GM12878 (cell line): Measurements from ENCODE around the gene CGN. TPM values are rescaled to one million over a fixed set of nuclear protein-coding genes. Genes with fewer than 3 reads are reported as not detected.

ENCODE experiments used
- ATAC-seq: fragments of 200-7000 bp; cut with Tn5 transposase; 3 replicates; pipeline ENCODE4 v1.9.1; 2020; ENCODE audit warnings: mild to moderate bottlenecking, moderate library complexity
- BruUV-seq: library from RNA; stranded (reverse); fragments of 400-500 nt; replicated peaks from 2 replicates; lab custom pipeline; 2021; lab: Mats Ljungman, UMichigan
- CTCF ChIA-PET: fragments of 300-600 bp; sonication (Branson Sonifier 250); formaldehyde crosslinking; extraction: SDS; loops from one replicate; lab custom pipeline; 2021; ENCODE audit warnings: inconsistent platforms; lab: Yijun Ruan, JAX
- POLR2A ChIA-PET: fragments of 350-600 bp; formaldehyde crosslinking; extraction: SDS; loops from one replicate; lab custom pipeline; 2021; ENCODE audit warnings: inconsistent platforms; lab: Charles Lee
- RAD21 ChIA-PET: fragments of 300-600 bp; sonication (Branson Sonifier 250); formaldehyde crosslinking; loops from one replicate; lab custom pipeline; 2023; ENCODE audit warnings: antibody characterized with exemption; ENCODE audit not compliant: unreplicated experiment; lab: Charles Lee
- SMC1A ChIA-PET: fragments of 300-600 bp; sonication (Branson Sonifier 250); formaldehyde crosslinking; loops from one replicate; lab custom pipeline; 2023; ENCODE audit not compliant: unreplicated experiment, uncharacterized antibody; lab: Charles Lee
- DNase-seq: peaks from one replicate; pipeline ENCODE4 v3.0.0-alpha.2; 2011; ENCODE audit warnings: low read depth, low spot score
- FAIRE-seq: peaks from 3 replicates; lab custom pipeline; 2011; peaks lifted over from hg19 to GRCh38; lab: Jason Lieb, UNC
- H2AFZ ChIP-seq: 2 replicates; pipeline ENCODE4 v1.6.0; 2011; ENCODE audit warnings: low read depth, low read length, control low read depth; ENCODE audit not compliant: control insufficient read depth
- H3K27ac ChIP-seq: 2 replicates; pipeline ENCODE4 v1.5.1; 2011; ENCODE audit warnings: control low read depth; ENCODE audit not compliant: control insufficient read depth, insufficient read depth
- H3K27me3 ChIP-seq, 2 experiments: replicated peaks in 1 of 2; 2 replicates each; pipeline versions ENCODE4 v1.6.0 to v1.6.1; 2011; ENCODE audit warnings: low read length in 1 of 2; ENCODE audit not compliant: control insufficient read depth in 2 of 2, insufficient read depth in 2 of 2
- H3K36me3 ChIP-seq, 2 experiments: 2 replicates each; pipeline ENCODE4 v1.5.1; 2011; ENCODE audit warnings: low read length in 1 of 2; ENCODE audit not compliant: control insufficient read depth in 2 of 2, insufficient read depth in 2 of 2
- H3K4me1 ChIP-seq: 2 replicates; pipeline ENCODE4 v1.6.1; 2011; ENCODE audit warnings: mild to moderate bottlenecking, low read length, moderate library complexity, mixed read lengths; ENCODE audit not compliant: control insufficient read depth, insufficient read depth
- H3K4me2 ChIP-seq: 2 replicates; pipeline ENCODE4 v1.6.0; 2011; ENCODE audit warnings: control low read depth; ENCODE audit not compliant: control insufficient read depth, insufficient read depth
- H3K4me3 ChIP-seq: fragments of 200-600 bp; sonication (generic); 2 replicates; pipeline ENCODE4 v1.5.1; 2016
- H3K79me2 ChIP-seq: 2 replicates; pipeline ENCODE4 v1.6.0; 2011; ENCODE audit warnings: low read length; ENCODE audit not compliant: control insufficient read depth, insufficient read depth
- H3K9ac ChIP-seq: 2 replicates; pipeline ENCODE4 v1.8.0; 2011; ENCODE audit warnings: low read length, control low read depth, mixed read lengths; ENCODE audit not compliant: control insufficient read depth, insufficient read depth
- H3K9me3 ChIP-seq: replicated peaks from 3 replicates; pipeline ENCODE4 v1.5.1; 2011; ENCODE audit warnings: mild to moderate bottlenecking, low read length; ENCODE audit not compliant: control insufficient read depth, insufficient read depth
- H4K20me1 ChIP-seq: 2 replicates; pipeline ENCODE4 v1.6.0; 2011; ENCODE audit not compliant: control insufficient read depth, insufficient read depth
- CREB1 ChIP-seq: IDR thresholded peaks from 2 replicates; pipeline ENCODE4 v1.6.1; 2012; ENCODE audit warnings: low read depth, mild to moderate bottlenecking, inconsistent platforms
- IRF4 ChIP-seq: IDR thresholded peaks from 2 replicates; pipeline ENCODE4 v1.6.1; 2011; ENCODE audit warnings: low read depth, low read length
- MTA2 ChIP-seq: fragments of 450-650 bp; IDR thresholded peaks from 2 replicates; pipeline ENCODE4 v1.6.1; 2016; ENCODE audit warnings: low read depth, mild to moderate bottlenecking, moderate library complexity
- MYC ChIP-seq: IDR thresholded peaks from 2 replicates; pipeline ENCODE4 v1.6.1; 2011; ENCODE audit warnings: mild to moderate bottlenecking, low read length, moderate library complexity, inconsistent platforms; ENCODE audit not compliant: insufficient read depth, insufficient replicate concordance, insufficient read length, severe bottlenecking
- PAX5 ChIP-seq: IDR thresholded peaks from 2 replicates; pipeline ENCODE4 v1.6.1; 2011; ENCODE audit warnings: low read depth, low read length, borderline replicate concordance
- SIX5 ChIP-seq: IDR thresholded peaks from 2 replicates; pipeline ENCODE4 v1.6.1; 2011; ENCODE audit warnings: mild to moderate bottlenecking, low read depth, low read length, moderate library complexity; ENCODE audit not compliant: severe bottlenecking
- WGBS: methylation state at CpG from one replicate; pipeline ENCODE4 v1.1.6; 2016; ENCODE audit warnings: low lambda C conversion rate; ENCODE audit not compliant: insufficient replicate concordance, insufficient coverage; ENCODE audit errors: missing lambda C conversion rate; 5-methylcytosine and 5-hydroxymethylcytosine counted together
- in situ Hi-C: fragments of 300-500 bp; cut with MboI; formaldehyde crosslinking; loops from 9 replicates; pipeline ENCODE4 v1.14.3; 2018; ENCODE audit warnings: mixed read lengths
- intact Hi-C: fragments of 100-400 bp; cut with micrococcal nuclease; formaldehyde crosslinking; loops from one replicate; pipeline ENCODE4 v1.14.2; 2022; ENCODE audit not compliant: unreplicated experiment
- polyA plus RNA-seq, 11 experiments: library from polyadenylated mRNA; depleted of rRNA in 4 of 11; unstranded in 6 of 11; stranded (reverse) in 5 of 11; fragments of >200 nt; fragmentation: Nextera tagmentation in 4 of 11; fragmentation: Illumina TruSeq in 1 of 11; extraction: Ambion mirVana in 4 of 11; extraction: Trizol in 1 of 11; gene quantifications; 1 replicate in 1 of 11; 2 replicates in 10 of 11; pipeline versions ENCODE4 v1.2.1 to v1.2.3, GENCODE V29; 2011 to 2016; ENCODE audit warnings: inconsistent platforms in 2 of 11, missing spikeins in 2 of 11, low read depth in 1 of 11
- total RNA-seq, 4 experiments: library from RNA; depleted of rRNA in 3 of 4; stranded (reverse); fragments of >200 nt in 3 of 4; fragmentation: Illumina TruSeq in 1 of 4; extraction: Trizol in 1 of 4; gene quantifications; 2 replicates each; pipeline versions ENCODE4 v1.2.1 to v1.2.3, GENCODE V29; 2013 to 2021
- TF ChIP-seq, protein P1 (sequence below), 3 experiments: IDR thresholded peaks in 2 of 3; conservative IDR thresholded peaks in 1 of 3; 2 replicates each; pipeline ENCODE4 v1.5.1; 2011; ENCODE audit warnings: low read depth in 3 of 3, low read length in 3 of 3, mild to moderate bottlenecking in 3 of 3, control low read depth in 2 of 3, moderate library complexity in 2 of 3, inconsistent platforms in 1 of 3, mixed read lengths in 1 of 3; ENCODE audit not compliant: control insufficient read depth in 2 of 3, insufficient read depth in 1 of 3; ENCODE audit errors: extremely low read depth in 1 of 3
- TF ChIP-seq, protein P2 (sequence below): IDR thresholded peaks from 2 replicates; pipeline ENCODE4 v1.6.1; 2011; ENCODE audit warnings: low read depth, mild to moderate bottlenecking, low read length, moderate library complexity, borderline replicate concordance; ENCODE audit errors: extremely low read depth
- TF ChIP-seq, protein P3 (sequence below): fragments of 450-650 bp; IDR thresholded peaks from 2 replicates; pipeline ENCODE4 v1.6.1; 2017; ENCODE audit warnings: mild to moderate bottlenecking, moderate library complexity
- TF ChIP-seq, protein P4 (sequence below): fragments of 450-650 bp; IDR thresholded peaks from 2 replicates; pipeline ENCODE4 v1.6.1; 2017; ENCODE audit warnings: low read depth, mild to moderate bottlenecking, moderate library complexity

CGN gene
- total and polyA plus RNA-seq, 10 of the 15 experiments (the other 5 are each of a cell fraction or from before 2014, with no cell fraction given), result 0.11 to 6.5 (median 3.4) TPM

DNA sequence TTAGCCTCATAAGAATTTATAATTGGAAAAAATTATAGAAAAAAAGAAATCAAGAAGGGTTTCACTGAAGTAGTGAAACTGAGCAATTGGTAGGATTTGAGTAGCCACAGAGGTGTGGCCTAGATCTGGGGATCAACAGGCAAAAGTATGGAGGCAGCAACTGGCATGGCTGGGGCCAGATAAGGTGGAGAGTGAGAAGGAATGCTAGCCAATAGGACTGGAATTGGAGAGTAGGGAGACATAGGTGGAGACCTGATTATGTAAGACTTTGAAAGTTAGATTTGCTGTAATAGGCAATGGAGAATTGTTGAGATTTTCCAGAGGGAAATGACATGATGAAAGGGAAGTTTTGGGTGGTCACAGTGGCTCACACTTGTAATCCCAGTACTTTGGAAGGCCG is 24.6 kb upstream of the CGN start:
- CTCF ChIA-PET, result no interaction called here
- WGBS, result 100% methylated on average over 1 of the region's 1 CpG
- H3K36me3 ChIP-seq, result no peaks in the 10 kb centered on the region
- intact Hi-C loops (no loop called here), in situ Hi-C loops (no loop called here)
- SMC1A ChIA-PET, result no interaction called here
- no peak overlapping the region for H3K4me3 ChIP-seq
- H4K20me1 ChIP-seq, result no peaks in the 10 kb centered on the region
- ATAC-seq (no peak), DNase-seq (no peak)
- BruUV-seq, result no TSS peak
- POLR2A ChIA-PET, result no interaction called here
- H3K27ac ChIP-seq, result no peak overlapping the region
- no peak overlapping the region for H2AFZ ChIP-seq
- no peak overlapping the region for H3K4me2 ChIP-seq
- peaks cover 2% of the 10 kb centered on the region; the same call in 2 of the 3 replicates for H3K9me3 ChIP-seq
- H3K9ac ChIP-seq, result no peak overlapping the region
- H3K79me2 ChIP-seq, result no peaks in the 10 kb centered on the region
- TF ChIP-seq MTA2 (no peak), MYC (no peak), PAX5 (no peak), CREB1 (no peak), IRF4 (no peak), SIX5 (no peak)
- TF ChIP-seq, protein P1, sequence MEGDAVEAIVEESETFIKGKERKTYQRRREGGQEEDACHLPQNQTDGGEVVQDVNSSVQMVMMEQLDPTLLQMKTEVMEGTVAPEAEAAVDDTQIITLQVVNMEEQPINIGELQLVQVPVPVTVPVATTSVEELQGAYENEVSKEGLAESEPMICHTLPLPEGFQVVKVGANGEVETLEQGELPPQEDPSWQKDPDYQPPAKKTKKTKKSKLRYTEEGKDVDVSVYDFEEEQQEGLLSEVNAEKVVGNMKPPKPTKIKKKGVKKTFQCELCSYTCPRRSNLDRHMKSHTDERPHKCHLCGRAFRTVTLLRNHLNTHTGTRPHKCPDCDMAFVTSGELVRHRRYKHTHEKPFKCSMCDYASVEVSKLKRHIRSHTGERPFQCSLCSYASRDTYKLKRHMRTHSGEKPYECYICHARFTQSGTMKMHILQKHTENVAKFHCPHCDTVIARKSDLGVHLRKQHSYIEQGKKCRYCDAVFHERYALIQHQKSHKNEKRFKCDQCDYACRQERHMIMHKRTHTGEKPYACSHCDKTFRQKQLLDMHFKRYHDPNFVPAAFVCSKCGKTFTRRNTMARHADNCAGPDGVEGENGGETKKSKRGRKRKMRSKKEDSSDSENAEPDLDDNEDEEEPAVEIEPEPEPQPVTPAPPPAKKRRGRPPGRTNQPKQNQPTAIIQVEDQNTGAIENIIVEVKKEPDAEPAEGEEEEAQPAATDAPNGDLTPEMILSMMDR (IDR thresholded peaks at IDR 0.05 in 2 of 3, conservative IDR thresholded peaks at IDR 0.05 in 1 of 3; ENCODE audit: control insufficient read depth in 2 of 3, extremely low read depth in 1 of 3, insufficient read depth in 1 of 3, low read depth in 3 of 3, low read length in 3 of 3), result no peak
- TF ChIP-seq, protein P2, sequence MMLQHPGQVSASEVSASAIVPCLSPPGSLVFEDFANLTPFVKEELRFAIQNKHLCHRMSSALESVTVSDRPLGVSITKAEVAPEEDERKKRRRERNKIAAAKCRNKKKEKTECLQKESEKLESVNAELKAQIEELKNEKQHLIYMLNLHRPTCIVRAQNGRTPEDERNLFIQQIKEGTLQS, result no peak
- TF ChIP-seq, protein P3, sequence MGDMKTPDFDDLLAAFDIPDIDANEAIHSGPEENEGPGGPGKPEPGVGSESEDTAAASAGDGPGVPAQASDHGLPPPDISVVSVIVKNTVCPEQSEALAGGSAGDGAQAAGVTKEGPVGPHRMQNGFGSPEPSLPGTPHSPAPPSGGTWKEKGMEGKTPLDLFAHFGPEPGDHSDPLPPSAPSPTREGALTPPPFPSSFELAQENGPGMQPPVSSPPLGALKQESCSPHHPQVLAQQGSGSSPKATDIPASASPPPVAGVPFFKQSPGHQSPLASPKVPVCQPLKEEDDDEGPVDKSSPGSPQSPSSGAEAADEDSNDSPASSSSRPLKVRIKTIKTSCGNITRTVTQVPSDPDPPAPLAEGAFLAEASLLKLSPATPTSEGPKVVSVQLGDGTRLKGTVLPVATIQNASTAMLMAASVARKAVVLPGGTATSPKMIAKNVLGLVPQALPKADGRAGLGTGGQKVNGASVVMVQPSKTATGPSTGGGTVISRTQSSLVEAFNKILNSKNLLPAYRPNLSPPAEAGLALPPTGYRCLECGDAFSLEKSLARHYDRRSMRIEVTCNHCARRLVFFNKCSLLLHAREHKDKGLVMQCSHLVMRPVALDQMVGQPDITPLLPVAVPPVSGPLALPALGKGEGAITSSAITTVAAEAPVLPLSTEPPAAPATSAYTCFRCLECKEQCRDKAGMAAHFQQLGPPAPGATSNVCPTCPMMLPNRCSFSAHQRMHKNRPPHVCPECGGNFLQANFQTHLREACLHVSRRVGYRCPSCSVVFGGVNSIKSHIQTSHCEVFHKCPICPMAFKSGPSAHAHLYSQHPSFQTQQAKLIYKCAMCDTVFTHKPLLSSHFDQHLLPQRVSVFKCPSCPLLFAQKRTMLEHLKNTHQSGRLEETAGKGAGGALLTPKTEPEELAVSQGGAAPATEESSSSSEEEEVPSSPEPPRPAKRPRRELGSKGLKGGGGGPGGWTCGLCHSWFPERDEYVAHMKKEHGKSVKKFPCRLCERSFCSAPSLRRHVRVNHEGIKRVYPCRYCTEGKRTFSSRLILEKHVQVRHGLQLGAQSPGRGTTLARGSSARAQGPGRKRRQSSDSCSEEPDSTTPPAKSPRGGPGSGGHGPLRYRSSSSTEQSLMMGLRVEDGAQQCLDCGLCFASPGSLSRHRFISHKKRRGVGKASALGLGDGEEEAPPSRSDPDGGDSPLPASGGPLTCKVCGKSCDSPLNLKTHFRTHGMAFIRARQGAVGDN, result no peak
- TF ChIP-seq, protein P4, sequence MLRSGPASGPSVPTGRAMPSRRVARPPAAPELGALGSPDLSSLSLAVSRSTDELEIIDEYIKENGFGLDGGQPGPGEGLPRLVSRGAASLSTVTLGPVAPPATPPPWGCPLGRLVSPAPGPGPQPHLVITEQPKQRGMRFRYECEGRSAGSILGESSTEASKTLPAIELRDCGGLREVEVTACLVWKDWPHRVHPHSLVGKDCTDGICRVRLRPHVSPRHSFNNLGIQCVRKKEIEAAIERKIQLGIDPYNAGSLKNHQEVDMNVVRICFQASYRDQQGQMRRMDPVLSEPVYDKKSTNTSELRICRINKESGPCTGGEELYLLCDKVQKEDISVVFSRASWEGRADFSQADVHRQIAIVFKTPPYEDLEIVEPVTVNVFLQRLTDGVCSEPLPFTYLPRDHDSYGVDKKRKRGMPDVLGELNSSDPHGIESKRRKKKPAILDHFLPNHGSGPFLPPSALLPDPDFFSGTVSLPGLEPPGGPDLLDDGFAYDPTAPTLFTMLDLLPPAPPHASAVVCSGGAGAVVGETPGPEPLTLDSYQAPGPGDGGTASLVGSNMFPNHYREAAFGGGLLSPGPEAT, result no peak
- TF ChIP-seq, all 136 proteins: peak for 0
- Histone ChIP-seq H3K27me3 (no peaks in the 10 kb centered on the region), H3K4me1 (peaks cover 12% of the 10 kb centered on the region)
- no peak for FAIRE-seq
- RAD21 ChIA-PET, result no interaction called here
